ENCODE measurements around the gene SMTNL2.

DNA sequence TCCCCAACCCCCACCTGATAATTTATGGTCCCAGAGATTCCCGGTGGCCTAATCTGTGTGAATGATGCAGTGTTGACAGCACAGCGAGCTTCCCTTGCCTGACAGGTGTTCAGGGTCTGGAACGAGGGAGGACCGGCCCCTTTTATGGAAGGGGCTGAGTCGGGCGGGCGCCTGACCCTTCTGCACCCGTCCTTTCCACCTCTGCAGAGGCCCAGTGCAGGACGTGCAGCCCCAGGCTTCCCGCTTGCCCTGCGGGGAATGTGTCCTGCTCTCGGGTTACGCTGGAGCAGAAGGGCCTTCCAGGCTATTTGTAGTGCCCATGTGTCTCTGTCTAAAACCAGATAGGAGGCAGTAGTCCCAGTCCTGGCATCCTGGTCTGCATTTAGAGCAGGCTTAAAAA, 16.2 kb downstream of the SMTNL2 start:
- TF ChIP-seq, protein P1, sequence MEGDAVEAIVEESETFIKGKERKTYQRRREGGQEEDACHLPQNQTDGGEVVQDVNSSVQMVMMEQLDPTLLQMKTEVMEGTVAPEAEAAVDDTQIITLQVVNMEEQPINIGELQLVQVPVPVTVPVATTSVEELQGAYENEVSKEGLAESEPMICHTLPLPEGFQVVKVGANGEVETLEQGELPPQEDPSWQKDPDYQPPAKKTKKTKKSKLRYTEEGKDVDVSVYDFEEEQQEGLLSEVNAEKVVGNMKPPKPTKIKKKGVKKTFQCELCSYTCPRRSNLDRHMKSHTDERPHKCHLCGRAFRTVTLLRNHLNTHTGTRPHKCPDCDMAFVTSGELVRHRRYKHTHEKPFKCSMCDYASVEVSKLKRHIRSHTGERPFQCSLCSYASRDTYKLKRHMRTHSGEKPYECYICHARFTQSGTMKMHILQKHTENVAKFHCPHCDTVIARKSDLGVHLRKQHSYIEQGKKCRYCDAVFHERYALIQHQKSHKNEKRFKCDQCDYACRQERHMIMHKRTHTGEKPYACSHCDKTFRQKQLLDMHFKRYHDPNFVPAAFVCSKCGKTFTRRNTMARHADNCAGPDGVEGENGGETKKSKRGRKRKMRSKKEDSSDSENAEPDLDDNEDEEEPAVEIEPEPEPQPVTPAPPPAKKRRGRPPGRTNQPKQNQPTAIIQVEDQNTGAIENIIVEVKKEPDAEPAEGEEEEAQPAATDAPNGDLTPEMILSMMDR (IDR thresholded peaks at IDR 0.05) = no peak
- TF ChIP-seq POLR2A (IDR thresholded peaks at IDR 0.05; ENCODE audit: low read depth) (no peak), POLR2AphosphoS5 (IDR thresholded peaks at IDR 0.05) (no peak), EP300 (IDR thresholded peaks at IDR 0.05) (no peak)
